Activated CD4-positive, alpha-beta T cell treated with anti-CD3 and anti-CD28 coated beads, Interleukin-2, amount 50 U/mL, for 16 hours (primary cell): ENCODE results near the gene RPL35A.
"Not testable (repeated sequence)": the region's sequence is repeated elsewhere in the genome, so short reads cannot be mapped to it uniquely, and the experiment has no call there.

Source experiments
- DNase-seq: peaks from one replicate; pipeline ENCODE4 v3.0.0-alpha.2; 2020

RPL35A gene

DNA sequence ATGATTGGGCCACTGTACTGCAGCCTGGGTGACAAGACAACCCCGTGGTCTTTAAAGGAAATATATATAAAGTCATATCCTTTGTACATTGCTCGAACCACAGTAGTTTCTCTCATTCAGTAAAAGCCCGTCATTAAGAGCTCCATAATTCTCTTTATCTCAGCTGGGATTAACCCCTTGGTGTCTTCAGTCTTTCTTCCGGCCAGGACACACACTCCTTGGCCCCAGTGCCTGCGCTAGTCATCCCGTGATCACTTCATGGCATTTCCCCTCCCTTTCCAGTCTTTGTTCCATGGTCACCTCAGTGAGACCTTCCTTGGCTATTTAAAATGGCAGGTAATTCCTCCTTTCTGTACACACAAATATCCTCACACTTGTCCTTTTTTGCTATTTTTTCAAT lies 3.3 kb downstream of the RPL35A start:
- DNase-seq = no peak

DNA sequence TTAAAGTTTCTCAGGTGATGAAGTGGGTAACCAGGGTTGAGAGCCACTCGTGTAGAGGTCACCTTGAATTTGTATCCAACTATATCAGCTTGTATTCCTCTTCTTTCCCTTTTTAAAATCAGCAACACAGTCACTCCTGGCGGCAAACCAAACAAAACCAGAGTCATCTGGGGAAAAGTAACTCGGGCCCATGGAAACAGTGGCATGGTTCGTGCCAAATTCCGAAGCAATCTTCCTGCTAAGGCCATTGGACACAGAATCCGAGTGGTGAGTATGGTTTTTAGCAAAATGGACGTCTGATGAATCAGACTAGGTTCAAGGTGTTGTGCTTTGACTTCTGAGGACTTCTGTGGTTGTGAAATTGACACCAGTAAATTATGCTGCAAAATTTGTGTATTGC lies 3.9 kb downstream of the RPL35A start:
- no peak for DNase-seq

DNA sequence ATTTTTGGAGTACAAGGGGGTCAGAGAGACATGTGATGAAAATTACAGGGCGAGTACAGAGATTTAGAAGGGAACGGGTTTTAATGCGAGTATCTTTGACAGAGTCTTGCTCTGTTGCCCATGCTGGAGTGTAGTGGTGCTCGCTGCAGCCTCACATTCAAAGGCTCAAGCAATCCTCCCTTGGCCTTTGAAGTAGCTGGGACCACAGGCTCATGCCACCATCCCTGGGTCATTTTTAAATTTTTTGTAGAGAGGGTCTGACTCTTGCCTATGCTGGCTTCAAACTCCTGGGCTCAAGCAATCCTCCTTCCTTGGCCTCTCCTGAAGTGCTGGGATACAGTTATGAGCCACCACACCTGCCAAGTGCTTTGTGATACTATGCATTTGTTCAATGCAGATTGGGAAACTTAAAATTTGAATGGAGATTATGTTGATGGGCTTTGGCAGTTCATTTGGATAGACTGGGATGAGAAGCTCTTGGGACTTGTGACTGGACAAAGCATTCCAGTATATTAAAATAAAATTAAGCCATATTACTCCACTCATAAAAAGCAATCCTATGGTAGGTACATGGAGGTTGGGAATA lies 6.0 kb downstream of the RPL35A start:
- no peak for DNase-seq

DNA sequence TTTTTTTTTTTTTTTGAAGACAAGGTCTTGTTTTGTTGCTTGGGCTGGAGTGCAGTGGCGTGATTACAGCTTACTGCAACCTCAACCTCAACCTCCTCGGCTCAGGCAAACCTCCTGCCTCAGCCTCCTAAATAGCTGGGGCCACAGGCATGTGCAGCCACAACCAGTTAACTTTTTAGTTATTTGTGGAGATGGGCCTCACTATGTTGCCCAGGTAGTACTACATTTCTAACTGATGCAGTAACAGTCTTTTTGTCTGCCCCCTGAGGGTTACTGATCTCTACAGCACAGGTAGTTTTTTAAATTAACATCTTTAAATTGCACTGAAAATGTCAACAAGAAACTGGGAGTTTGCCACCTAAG lies 6.6 kb downstream of the RPL35A start:
- no peak for DNase-seq

DNA sequence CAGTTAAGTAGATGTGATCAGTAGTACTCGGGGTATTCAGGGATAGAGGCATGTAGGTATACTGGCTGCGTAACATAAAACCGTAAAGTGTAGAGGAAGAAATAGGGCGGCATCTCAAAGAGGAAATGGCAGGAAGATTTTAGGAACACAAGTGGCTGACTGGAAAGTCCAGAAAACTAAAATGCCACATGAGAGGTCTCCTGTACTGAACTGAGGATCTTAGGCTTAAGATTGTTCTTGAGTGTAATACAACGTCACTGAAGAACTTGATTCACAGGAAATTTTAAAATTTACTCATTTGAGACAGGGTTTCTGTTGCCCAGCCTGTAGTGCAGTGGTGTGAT lies 7.8 kb downstream of the RPL35A start:
- DNase-seq = no peak

DNA sequence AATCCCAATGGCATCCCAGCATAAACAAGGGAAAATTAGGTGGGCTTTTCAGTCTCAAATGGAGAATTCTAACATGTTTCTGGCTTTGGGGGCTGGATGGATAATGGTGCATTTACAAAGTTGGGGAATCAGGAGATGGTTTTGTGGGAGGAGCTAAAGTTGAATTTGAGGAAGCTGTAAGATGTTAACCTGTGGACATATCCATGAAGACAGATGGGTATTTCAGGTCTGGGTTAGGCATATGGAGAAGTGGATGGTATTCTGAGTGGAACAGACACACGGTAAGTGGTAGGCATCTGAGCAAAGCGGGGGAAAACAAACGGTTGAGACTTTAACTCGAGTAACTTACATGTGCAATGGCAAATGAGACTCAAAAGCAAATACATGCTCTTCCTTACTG lies 8.4 kb downstream of the RPL35A start:
- DNase-seq = no peak

DNA sequence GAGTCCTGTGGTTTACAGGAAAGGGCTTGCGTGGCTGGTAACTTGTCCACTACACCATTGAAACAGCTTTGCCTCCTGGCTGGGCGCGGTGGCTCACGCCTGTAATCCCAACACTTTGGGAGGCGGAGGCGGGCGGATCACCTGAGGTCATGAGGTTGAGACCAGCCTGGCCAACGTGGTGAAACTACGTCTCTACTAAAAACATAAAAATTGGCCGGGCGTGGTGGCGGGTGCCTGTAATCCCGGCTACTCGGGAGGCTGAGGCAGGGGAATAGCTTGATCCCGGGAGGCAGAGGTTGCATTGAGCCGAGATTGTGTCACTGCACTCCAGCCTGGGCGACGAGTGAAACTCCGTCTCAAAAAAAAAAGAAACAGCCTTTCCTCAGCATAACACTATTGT lies 8.9 kb downstream of the RPL35A start:
- DNase-seq = not testable (repeated sequence)

DNA sequence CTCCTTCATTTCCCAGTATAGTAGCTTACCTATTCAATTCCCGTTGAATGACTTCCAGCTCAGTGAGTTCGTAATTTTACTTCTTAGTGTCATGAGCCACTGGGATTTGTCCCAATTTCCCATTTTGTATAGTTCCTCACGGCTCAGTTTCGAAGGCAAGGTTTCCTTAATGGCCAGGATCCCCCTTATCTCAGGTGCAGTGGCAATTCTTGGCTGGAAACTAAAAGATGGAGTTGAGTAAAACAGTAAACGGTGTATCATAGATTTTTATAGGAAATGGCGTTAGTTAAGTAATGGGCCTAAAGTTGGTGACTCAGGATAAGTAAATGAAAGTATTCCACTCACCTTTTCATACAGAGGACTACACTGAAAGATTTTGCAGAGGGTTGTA lies 9.5 kb downstream of the RPL35A start:
- DNase-seq = no peak

DNA sequence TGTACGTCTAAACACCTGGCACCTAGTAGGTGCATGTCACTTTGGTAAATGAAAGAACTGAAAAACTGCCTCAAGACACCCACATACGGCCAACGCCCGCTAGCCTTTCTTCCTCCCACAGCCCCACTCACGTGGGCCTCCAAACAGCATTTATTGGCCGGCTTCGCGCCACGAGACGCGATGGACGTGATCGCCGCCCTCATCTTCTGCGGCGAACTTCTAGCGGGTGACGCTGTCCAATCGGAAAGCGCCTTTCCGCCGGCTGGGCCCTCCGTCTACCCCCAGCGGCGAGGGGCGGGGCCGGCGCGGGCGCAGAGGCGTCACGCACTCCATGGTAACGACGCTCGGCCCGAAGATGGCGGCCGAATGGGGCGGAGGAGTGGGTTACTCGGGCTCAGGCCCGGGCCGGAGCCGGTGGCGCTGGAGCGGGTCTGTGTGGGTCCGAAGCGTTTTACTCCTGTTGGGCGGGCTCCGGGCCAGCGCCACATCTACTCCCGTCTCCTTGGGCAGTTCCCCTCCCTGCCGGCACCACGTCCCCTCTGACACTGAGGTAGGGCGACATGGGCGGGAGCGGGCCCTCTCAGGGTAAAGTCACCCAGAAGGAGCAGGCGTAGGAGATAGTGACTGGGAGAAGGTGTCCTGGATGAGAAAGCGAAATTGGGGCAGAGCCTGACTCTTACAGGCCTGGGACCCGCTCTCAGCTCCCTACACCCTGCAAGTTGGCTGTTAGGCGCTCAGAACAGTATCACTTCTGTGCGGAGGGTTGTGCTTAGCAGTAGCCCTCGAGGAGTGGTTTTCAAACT lies 10.1 kb downstream of the RPL35A start, which contains the start of gene LMLN:
Gene LMLN, plus strand, starts transcription at position 327 of the 803 bp plus-strand sequence. Its CDS starts 29 bp downstream, at position 356.
- peak; percentile 97 for DNase-seq

DNA sequence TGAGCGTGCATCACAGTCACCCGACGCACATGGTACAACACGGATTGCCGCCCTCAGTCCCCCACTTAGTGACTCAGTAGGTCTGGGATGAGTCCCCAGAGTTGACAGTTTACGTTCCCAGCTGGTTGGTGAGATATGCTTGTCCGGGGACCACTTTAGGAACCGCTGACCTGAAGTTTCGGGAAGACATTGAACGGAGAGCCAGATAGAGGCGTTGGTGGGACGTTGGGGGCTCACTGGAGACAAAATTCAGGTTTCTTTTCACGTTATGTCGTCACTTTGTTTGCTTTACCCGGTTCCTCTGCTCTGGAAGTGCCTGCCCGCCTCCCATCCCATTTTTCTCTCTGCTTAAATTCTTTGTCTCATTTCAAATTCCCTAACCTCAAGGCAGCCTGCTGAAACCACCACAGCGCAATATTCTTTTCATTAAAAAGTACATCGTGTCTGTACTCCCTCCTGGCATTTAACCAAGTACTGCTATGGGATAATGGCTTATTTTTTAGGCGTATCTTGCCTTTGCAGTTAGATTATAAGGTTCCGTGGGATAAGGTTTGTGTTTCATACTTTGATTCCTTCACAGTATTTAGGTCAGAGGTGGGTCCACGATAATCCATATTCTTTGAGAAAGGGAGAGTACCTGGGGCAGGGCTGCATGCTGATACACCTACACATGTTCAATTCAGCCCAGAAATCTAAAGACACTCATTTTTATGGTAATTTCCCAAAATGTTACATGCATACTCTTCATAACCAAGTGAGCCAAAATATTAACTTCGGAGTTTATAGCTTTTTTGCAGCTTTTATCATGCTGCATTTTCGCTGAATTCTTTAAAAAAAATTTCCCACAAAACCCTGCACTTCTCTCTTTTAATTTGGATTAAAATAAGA lies 10.9 kb downstream of the RPL35A start:
- no peak for DNase-seq

DNA sequence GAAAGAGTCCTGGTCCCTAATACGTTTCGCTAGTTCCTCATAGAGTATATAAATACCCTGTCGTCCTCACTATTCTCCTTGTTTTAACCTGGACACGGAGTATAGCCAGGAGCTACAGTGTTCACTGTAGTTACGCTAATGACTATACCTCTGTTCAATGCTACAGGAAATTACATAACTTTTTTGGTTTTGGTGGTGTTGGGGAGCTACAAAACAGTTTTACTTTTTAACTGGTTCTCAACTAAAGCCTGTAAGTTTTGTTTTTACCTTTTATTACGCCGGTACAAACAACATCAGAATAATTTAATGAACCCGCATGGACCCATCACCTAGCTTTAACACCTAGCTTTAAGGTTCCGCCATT lies 11.6 kb downstream of the RPL35A start:
- DNase-seq = no peak

DNA sequence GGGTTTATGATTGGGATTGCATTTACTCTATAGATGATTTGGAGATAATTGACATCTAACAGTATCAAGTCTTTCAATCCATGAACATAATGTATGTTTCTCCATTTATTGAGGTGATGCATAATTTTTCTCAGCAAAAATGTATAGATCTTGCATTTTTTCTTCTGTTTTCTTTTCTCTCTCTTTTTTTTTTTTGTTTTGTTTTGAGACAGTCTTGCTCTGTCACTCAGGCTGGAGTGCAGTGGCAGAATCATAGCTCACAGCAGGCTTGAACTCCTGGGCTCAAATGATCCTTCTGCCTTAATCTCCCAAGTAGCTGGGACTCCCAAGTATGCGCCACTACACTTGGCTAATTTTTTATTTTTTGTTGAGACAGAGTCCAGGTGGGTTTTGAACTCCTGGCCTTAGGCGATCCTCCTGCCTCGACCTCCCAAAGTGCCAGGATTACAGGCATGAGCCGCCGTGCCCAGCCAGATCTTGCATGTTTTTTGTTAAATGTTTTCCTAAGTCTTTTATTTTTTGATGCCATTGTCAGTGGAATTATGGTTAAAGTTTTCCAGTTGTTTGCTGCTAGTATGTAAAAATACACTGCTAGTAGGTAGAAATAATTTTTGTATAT lies 13.1 kb downstream of the RPL35A start:
- no peak for DNase-seq

DNA sequence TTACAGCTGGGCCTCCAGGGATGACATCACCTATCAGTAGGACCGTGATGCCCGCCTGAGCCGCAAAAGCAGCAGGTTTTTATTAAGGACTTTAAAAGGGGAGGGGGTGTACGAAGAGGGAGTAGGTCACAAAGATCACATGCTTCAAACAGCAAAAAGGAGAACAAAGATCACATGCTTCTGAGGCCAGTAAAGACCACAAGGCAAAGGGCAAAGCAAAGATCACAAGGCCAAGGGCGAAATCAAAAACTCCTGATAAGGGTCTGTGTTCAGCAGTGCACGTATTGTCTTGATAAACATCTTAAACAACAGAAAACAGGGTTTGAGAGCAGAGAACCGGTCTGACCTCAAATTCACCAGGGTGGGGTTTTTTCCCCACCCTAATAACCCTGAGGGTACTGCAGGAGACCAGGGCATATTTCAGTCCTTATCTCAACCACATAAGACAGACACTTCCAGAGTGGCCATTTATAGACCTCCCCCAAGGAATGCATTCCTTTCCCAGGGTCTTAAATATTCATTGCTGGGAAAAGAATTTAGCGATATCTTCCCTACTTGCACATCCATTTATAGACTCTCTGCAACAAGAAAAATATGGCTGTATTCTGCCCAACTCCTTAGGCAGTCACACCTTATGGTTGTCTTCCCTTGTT lies 17.5 kb downstream of the RPL35A start:
- DNase-seq = not testable (repeated sequence)

DNA sequence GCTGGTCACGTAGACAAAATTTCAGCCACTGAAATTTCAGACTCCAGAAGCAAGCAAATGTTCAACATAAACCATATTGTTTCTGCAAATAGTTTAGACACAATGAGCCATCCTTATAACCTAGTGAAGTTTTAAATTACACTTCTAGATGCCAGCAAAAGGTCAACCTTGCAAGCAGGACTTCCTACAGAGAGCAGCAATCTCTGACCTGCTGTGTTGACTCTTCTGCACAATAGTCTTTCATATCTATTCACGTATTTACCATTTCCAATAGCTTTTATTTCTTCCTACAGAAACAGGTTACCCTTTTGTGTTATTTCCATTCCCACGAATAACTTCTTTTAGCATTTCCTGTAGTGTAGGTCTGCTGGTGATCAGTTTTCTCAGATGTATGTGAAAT lies 20.6 kb downstream of the RPL35A start:
- no peak for DNase-seq

DNA sequence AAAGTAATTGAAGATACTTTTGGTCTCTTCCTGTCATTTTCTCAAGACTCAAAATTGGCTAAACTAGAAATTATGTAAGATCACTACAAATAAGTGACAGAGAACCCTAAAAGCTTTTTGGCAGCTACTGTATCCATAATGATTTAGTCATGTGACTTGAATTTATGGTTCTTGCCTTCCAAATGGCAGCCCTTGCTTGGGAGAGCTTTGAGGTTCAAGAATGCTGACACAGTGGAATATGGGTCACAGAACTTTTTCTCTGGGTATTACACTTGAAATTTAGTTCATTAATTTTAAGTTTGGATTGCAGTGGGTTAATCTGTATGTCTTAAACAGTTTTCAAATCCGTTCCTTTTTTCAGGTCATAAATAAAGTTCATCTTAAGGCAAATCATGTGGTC lies 24.0 kb downstream of the RPL35A start:
- no peak for DNase-seq

DNA sequence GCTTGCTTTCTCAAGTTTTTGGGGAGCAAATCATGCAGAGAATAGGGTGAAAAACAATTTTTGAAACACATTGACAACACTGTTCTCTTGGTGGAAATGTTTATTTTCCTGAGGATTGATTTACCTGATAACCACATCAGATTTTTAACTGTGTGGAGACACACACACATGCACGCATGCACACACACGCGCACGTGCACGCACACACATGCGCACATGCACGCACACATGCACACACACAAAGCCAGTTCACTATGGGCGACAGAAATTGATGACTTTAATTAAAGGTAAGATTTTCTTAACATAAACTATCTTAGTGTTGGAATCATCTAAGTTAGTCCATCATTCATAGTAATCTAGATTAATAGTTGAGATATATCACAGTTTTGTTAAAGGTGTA lies 25.3 kb downstream of the RPL35A start:
- DNase-seq = no peak

DNA sequence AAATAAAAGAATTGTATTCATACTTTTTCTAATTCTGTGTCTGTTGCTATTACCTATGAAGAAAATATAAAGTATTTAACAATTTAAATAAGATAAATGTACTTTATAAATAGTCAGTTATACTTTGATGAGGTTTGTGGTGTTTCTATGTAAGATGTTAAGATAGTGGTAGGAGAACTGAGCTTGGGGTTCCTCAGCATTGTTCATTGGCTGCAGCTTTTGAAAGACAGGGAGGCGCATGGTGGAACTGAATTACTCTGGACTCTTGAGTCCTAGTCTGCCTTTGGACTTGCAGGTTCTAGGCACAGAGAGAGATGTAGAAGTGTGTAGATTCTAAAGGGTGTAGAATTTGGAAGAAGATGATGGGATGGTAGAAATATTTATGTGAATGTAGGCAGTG lies 33.1 kb downstream of the RPL35A start:
- no peak for DNase-seq

DNA sequence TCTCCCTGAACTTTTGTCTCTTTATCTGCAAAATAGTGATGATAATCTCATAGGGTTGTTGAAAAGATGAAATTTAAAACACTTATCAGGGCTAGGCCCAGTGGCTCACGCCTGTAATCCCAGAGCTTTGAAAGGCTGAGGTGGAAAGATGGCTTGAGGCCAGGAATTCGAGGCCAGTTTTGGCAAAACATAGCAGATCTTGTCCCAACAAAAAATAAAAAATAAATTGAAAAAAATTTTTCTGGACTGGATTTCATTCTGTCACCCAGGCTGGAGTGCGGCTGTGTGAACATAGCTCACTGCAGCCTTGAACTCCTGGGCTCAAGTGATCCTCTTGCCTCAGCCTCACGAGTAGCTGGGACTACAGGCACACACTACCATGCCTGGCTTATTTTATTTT lies 39.7 kb downstream of the RPL35A start:
- DNase-seq = no peak

DNA sequence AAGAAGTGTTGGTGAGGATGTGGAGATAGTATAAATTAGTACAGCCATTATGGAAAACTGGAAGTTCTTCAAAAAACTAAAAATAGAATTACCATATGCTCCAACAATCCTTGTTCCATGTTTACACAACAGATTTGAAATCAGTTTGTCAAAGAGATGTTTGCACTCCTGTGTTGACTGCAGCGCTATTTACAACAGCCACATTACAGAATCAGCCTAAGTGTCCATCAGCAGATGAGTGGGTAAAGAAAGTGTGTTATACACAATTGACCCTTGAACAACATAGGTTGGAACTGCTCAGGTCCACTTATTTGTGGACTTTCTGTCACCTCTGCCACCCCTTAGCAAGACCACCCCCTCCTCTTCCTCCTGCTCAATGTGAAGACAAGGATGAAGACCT lies 44.7 kb downstream of the RPL35A start:
- DNase-seq = no peak

DNA sequence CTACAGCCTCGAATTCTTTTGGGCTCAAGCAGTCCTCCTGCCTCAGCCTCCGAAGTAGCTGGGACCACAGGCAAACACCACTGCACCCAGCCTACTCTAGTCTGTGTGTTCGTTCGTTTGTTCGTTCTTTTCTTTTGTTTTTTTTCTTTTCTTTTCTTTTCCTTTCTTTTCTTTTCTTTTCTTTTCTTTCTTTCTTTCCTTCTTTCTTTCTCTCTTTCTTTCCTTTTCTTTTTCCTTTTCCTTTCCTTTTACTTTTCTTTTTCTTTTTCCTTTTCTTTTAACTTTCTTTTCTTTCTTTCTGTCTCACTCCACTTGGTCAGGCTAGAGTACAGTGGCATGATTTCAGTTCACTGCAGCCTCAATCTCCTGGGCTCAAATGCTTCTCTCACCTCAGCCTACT lies 46.9 kb downstream of the RPL35A start:
- no peak for DNase-seq

DNA sequence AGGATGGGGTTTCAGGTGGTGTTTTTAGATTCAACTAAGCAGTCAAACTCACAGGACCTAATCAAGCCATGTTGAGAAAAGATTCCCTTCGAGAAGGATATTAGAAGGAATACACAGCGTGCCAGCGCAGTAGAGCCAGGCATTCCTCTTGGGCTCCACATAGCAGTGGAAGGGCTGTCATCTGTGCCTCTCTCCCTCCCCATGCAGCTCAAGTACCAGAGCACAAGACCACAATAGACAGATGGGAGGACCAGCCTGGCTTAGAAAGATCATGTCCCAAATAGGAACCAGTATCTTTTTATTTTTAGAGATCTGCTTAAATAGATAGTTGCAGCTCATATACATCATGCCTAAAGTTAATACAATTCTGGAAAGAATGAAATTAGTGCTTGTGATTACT lies 47.9 kb downstream of the RPL35A start:
- DNase-seq = no peak
